Astrocyte of the cerebellum (primary cell): Measurements from ENCODE around the gene STX7.

ENCODE experiments used
- DNase-seq: peaks from one replicate; pipeline ENCODE4 v3.0.0-alpha.2; 2011; ENCODE audit warnings: low read depth
- H3K4me3 ChIP-seq: 2 replicates; pipeline ENCODE4 v1.5.1; 2011; ENCODE audit warnings: mild to moderate bottlenecking, low read depth, low read length, moderate library complexity
- CTCF ChIP-seq: IDR thresholded peaks from 2 replicates; pipeline ENCODE4 v1.5.1; 2012; ENCODE audit warnings: low read length, low read depth, moderate library complexity, mild to moderate bottlenecking; ENCODE audit errors: missing control alignments
- in situ Hi-C: cut with HindIII; loops from 2 replicates; pipeline ENCODE4 v1.10.0; 2017; ENCODE audit warnings: low sequenced_read_pairs

The STX7 gene

GRCh38 chr6:132458887-132459604, 53.9 kb downstream of the STX7 start:
- in situ Hi-C loops: no loop called here
- H3K4me3 ChIP-seq: no peak overlapping the region
- no peak for TF ChIP-seq CTCF
- DNase-seq: no peak

GRCh38 chr6:132456700-132457143, 56.2 kb downstream of the STX7 start:
- no peak overlapping the region for H3K4me3 ChIP-seq
- in situ Hi-C loops: no loop called here
- TF ChIP-seq CTCF: no peak
- DNase-seq: no peak

GRCh38 chr6:132446855-132447241, 66.1 kb downstream of the STX7 start:
- in situ Hi-C loops: no loop called here
- DNase-seq: no peak
- no peak overlapping the region for H3K4me3 ChIP-seq
- TF ChIP-seq CTCF: no peak

GRCh38 chr6:132446141-132446854, 66.6 kb downstream of the STX7 start:
- no peak overlapping the region for H3K4me3 ChIP-seq
- TF ChIP-seq CTCF: no peak
- DNase-seq: no peak
- in situ Hi-C loops: no loop called here

- peak; percentile 50 for DNase-seq
- TF ChIP-seq CTCF: no peak
- in situ Hi-C loops: no loop called here
- H3K4me3 ChIP-seq: no peak overlapping the region
Measured at GRCh38 chr6:132445201-132445951, 67.5 kb downstream of the STX7 start.

GRCh38 chr6:132443206-132443605, 69.7 kb downstream of the STX7 start:
- no peak for DNase-seq
- in situ Hi-C loops: no loop called here
- no peak for TF ChIP-seq CTCF
- H3K4me3 ChIP-seq: no peak overlapping the region
